Measurements from ENCODE around the gene USP7. TPM values are rescaled to one million over a fixed set of nuclear protein-coding genes. Genes with fewer than 3 reads are reported as not detected.

Gene USP7
- total and polyA plus RNA-seq, 10 of the 15 experiments (the other 5 are each of a cell fraction or from before 2014, with no cell fraction given) = 16.2 to 133 (median 60.5) TPM

DNA sequence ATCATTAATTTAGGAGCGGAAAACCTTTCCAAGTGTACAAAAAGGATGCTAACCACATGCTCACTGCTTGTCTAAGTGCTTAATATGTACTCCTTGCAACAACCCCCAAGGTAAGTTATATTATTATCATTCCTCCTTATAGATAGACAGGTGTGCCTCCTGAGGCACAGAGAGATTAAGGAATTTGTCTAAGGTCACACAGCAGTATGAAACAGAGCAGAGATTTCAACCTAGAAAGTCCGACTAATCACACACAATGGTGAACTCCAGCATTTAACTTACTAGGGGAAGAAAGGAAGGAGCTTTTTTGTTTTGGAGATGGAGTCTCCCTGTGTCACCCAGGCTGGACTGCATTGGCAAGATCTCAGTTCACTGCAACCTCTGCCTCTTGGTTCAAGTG, 37.0 kb upstream of the USP7 start (continued):
- no peak for TF ChIP-seq PRDM15 (CRISPR knock-in tag; IDR thresholded peaks at IDR 0.05)
- TF ChIP-seq RAD51 (IDR thresholded peaks at IDR 0.05) = no peak
- no peak for TF ChIP-seq MXI1 (IDR thresholded peaks at IDR 0.05; ENCODE audit: low read depth, low read length)
- no peak for TF ChIP-seq DPF2 (IDR thresholded peaks at IDR 0.05)
- TF ChIP-seq NR2C1 (IDR thresholded peaks at IDR 0.05) = no peak
- TF ChIP-seq ZNF687 (IDR thresholded peaks at IDR 0.05) = no peak
- no peak for TF ChIP-seq SMARCA5 (IDR thresholded peaks at IDR 0.05)
- TF ChIP-seq BCLAF1 (IDR thresholded peaks at IDR 0.05) = no peak
- no peak for TF ChIP-seq NFYB (IDR thresholded peaks at IDR 0.05; ENCODE audit: insufficient read depth, low read depth, low read length)
- TF ChIP-seq ZNF207 (IDR thresholded peaks at IDR 0.05; ENCODE audit: borderline replicate concordance) = no peak
- TF ChIP-seq, protein P1, sequence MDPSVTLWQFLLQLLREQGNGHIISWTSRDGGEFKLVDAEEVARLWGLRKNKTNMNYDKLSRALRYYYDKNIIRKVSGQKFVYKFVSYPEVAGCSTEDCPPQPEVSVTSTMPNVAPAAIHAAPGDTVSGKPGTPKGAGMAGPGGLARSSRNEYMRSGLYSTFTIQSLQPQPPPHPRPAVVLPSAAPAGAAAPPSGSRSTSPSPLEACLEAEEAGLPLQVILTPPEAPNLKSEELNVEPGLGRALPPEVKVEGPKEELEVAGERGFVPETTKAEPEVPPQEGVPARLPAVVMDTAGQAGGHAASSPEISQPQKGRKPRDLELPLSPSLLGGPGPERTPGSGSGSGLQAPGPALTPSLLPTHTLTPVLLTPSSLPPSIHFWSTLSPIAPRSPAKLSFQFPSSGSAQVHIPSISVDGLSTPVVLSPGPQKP (IDR thresholded peaks at IDR 0.05; ENCODE audit: low read depth, low read length) = no peak

Measured in GM12878 (cell line).